ENCODE results near the gene SPPL2B. TPM values are rescaled to one million over a fixed set of nuclear protein-coding genes. Genes with fewer than 3 reads are reported as not detected.

SPPL2B gene
- total RNA-seq, 1 experiment from 2014 or later = 15.4 TPM

DNA sequence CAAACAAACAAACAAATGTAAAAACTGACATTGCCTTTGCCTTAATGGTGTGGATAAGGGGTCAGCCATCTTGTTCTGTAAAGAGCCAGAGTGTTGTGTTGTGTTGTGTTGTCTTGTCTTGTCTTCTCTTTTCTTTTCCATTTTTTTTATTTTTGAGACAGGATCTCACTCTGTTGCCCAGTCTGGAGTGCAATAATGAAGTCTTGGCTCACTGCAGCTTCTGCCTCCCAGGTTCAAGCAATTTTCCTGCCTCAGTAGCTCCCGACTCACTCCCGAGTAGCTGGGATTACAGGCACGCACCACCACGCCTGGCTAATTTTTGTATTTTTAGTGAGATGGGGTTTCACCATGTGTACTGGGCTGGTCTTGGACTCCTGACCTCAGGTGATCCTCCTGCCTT is 71.1 kb downstream of the SPPL2B start:
- no peak for DNase-seq (ENCODE audit: extremely low read depth, low read depth)

Other genes with a start within 250 kb of the SPPL2B start
- gene MOB3A, start 232.4 kb upstream of the SPPL2B start, total RNA-seq (2014; rRNA removed; shearing (Covaris generic)) = 12.3 and 14.4 TPM in 2 replicates
- gene IZUMO4, start 231.8 kb upstream of the SPPL2B start, total RNA-seq (2014; rRNA removed; shearing (Covaris generic)) = 1.4 and 1.6 TPM in 2 replicates
- 67.6 and 83.8 TPM in 2 replicates for gene AP3D1, start 177.1 kb upstream of the SPPL2B start, total RNA-seq (2014; rRNA removed; shearing (Covaris generic))
- 4.8 and 5.4 TPM in 2 replicates for gene DOT1L, start 164.8 kb upstream of the SPPL2B start, total RNA-seq (2014; rRNA removed; shearing (Covaris generic))
- gene PLEKHJ1, start 92.4 kb upstream of the SPPL2B start, total RNA-seq (2014; rRNA removed; shearing (Covaris generic)) = 45.3 and 46.6 TPM in 2 replicates
- gene SF3A2, start 91.9 kb upstream of the SPPL2B start, total RNA-seq (2014; rRNA removed; shearing (Covaris generic)) = 29.9 and 31.4 TPM in 2 replicates
- 5.8 and 6.2 TPM in 2 replicates for gene AMH, start 79.4 kb upstream of the SPPL2B start, total RNA-seq (2014; rRNA removed; shearing (Covaris generic))
- not detected in 2 replicates for gene JSRP1, start 72.3 kb upstream of the SPPL2B start, total RNA-seq (2014; rRNA removed; shearing (Covaris generic))
- not detected in 2 replicates for gene PEAK3, start 46.5 kb upstream of the SPPL2B start, total RNA-seq (2014; rRNA removed; shearing (Covaris generic))
- gene LINGO3, start 20.5 kb upstream of the SPPL2B start, total RNA-seq (2014; rRNA removed; shearing (Covaris generic)) = 0.30 TPM in 1 of 2 replicates, not detected in the other
- gene LSM7, start 98 bp upstream of the SPPL2B start, total RNA-seq (2014; rRNA removed; shearing (Covaris generic)) = 85.7 and 125 TPM in 2 replicates
- gene TMPRSS9, start 31.6 kb downstream of the SPPL2B start, total RNA-seq (2014; rRNA removed; shearing (Covaris generic)) = 0.05 TPM in 1 of 2 replicates, not detected in the other
- 30.7 and 32.1 TPM in 2 replicates for gene TIMM13, start 98.9 kb downstream of the SPPL2B start, total RNA-seq (2014; rRNA removed; shearing (Covaris generic))
- gene LMNB2, start 128.3 kb downstream of the SPPL2B start, total RNA-seq (2014; rRNA removed; shearing (Covaris generic)) = 47.8 and 51.9 TPM in 2 replicates
- 36.6 and 38.4 TPM in 2 replicates for gene GADD45B, start 147.4 kb downstream of the SPPL2B start, total RNA-seq (2014; rRNA removed; shearing (Covaris generic))

Data from NCI-H460 (cell line).